Activated CD4-positive, alpha-beta memory T cell treated with anti-CD3 and anti-CD28 coated beads, Interleukin-2, amount 10 ng/mL, durations not matched to agents 7 days and 5 days (primary cell): ENCODE results near the gene ACKR3. TPM values are rescaled to one million over a fixed set of nuclear protein-coding genes. Genes with fewer than 3 reads are reported as not detected.

Experiments used
- CTCF ChIA-PET: fragments of 350-600 bp; sonication (Branson Sonifier 250); formaldehyde crosslinking; loops from one replicate; lab custom pipeline; 2021; ENCODE audit warnings: antibody characterized with exemption, inconsistent platforms; lab: Charles Lee
- POLR2A ChIA-PET: fragments of 350-600 bp; sonication (Branson Sonifier 250); formaldehyde crosslinking; loops from one replicate; lab custom pipeline; 2021; ENCODE audit warnings: antibody characterized with exemption; lab: Charles Lee
- DNase-seq: peaks from one replicate; pipeline ENCODE4 v3.0.0-alpha.2; 2020
- H3K27ac Mint-ChIP-seq: one replicate; pipeline ENCODE4 v1.8.0; 2021; ENCODE audit warnings: mild to moderate bottlenecking, mixed read lengths
- H3K27me3 Mint-ChIP-seq: one replicate; pipeline ENCODE4 v1.8.0; 2021; ENCODE audit warnings: mixed read lengths
- H3K36me3 Mint-ChIP-seq: one replicate; pipeline ENCODE4 v1.8.0; 2021; ENCODE audit warnings: low read depth, mixed read lengths
- H3K4me1 Mint-ChIP-seq: one replicate; pipeline ENCODE4 v1.8.0; 2021; ENCODE audit warnings: mixed read lengths
- H3K4me3 Mint-ChIP-seq: one replicate; pipeline ENCODE4 v1.8.0; 2021; ENCODE audit warnings: mild to moderate bottlenecking, mixed read lengths
- H3K9me3 Mint-ChIP-seq: one replicate; pipeline ENCODE4 v1.8.0; 2021; ENCODE audit warnings: mixed read lengths
- total RNA-seq, 2 experiments: library from RNA; stranded (reverse); gene quantifications; one replicate each; pipeline ENCODE4 v1.2.3, GENCODE V29; 2021

ACKR3 gene
- total RNA-seq, 2 experiments from 2014 or later, result 2.5 to 2.7 TPM

- peaks cover 58% of the 10 kb centered on the region for H3K4me1 Mint-ChIP-seq
- peaks cover 8% of the 10 kb centered on the region for H3K27me3 Mint-ChIP-seq
- H3K27ac Mint-ChIP-seq, result peak overlapping the region; percentile 88
- DNase-seq, result peak; percentile 68
- peaks cover 32% of the 10 kb centered on the region for H3K36me3 Mint-ChIP-seq
- peaks cover 3% of the 10 kb centered on the region for H3K9me3 Mint-ChIP-seq
- POLR2A ChIA-PET, result interaction anchor here (0.7 to 3.1 kb wide), 9 partner anchors 10 to 34 kb away, joined by 3 to 31 read pairs (median 3); partner anchors contain the start of gene ACKR3
- CTCF ChIA-PET, result interaction anchor here (0.8 to 3.7 kb wide), 6 partner anchors 10 to 34 kb away, joined by 3 to 32 read pairs (median 12); partner anchors contain the start of gene ACKR3
- peak overlapping the region; percentile 92 for H3K4me3 Mint-ChIP-seq
Measured at GRCh38 chr2:236536727-236537398, 32.8 kb upstream of the ACKR3 start.

GRCh38 chr2:236538242-236538641 is 31.4 kb upstream of the ACKR3 start:
- H3K27ac Mint-ChIP-seq, result peak overlapping the region; percentile 88
- DNase-seq, result peak; percentile 40
- ChIA-PET POLR2A (interaction anchor here (1.2 to 3.1 kb wide), 7 partner anchors 8 to 547 kb away, joined by 3 to 31 read pairs (median 5); no protein-coding TSS in a partner anchor), CTCF (interaction anchor here (1.1 to 3.7 kb wide), 4 partner anchors 8 to 548 kb away, joined by 3 to 32 read pairs (median 12); partner anchors contain the start of gene COPS8)
- peaks cover 1% of the 10 kb centered on the region for H3K27me3 Mint-ChIP-seq
- H3K4me3 Mint-ChIP-seq, result peak overlapping the region; percentile 92
- peaks cover 65% of the 10 kb centered on the region for H3K4me1 Mint-ChIP-seq
- H3K9me3 Mint-ChIP-seq, result peaks cover 3% of the 10 kb centered on the region
- peaks cover 45% of the 10 kb centered on the region for H3K36me3 Mint-ChIP-seq

GRCh38 chr2:236541008-236541562 is 28.5 kb upstream of the ACKR3 start:
- Mint-ChIP-seq H3K27ac (no peak overlapping the region), H3K4me1 (peaks cover 76% of the 10 kb centered on the region), H3K36me3 (peaks cover 53% of the 10 kb centered on the region), H3K9me3 (peaks cover 3% of the 10 kb centered on the region), H3K27me3 (no peaks in the 10 kb centered on the region), H3K4me3 (no peak overlapping the region)
- POLR2A ChIA-PET, result no interaction called here
- DNase-seq, result no peak
- CTCF ChIA-PET, result no interaction called here

- Mint-ChIP-seq H3K9me3 (peaks cover 3% of the 10 kb centered on the region), H3K4me3 (no peak overlapping the region), H3K4me1 (peaks cover 78% of the 10 kb centered on the region), H3K27me3 (no peaks in the 10 kb centered on the region), H3K36me3 (peaks cover 56% of the 10 kb centered on the region), H3K27ac (peak overlapping the region; percentile 54)
- ChIA-PET POLR2A (no interaction called here), CTCF (no interaction called here)
- no peak for DNase-seq
Measured at GRCh38 chr2:236544362-236544761, 25.3 kb upstream of the ACKR3 start.

- H3K27ac Mint-ChIP-seq, result peak overlapping the region; percentile 98
- peaks cover 78% of the 10 kb centered on the region for H3K4me1 Mint-ChIP-seq
- no peaks in the 10 kb centered on the region for H3K9me3 Mint-ChIP-seq
- CTCF ChIA-PET, result interaction anchor here (1.2 to 2.8 kb wide), 4 partner anchors 8 to 32 kb away, joined by 6 to 20 read pairs (median 10); partner anchors contain the start of gene ACKR3
- H3K27me3 Mint-ChIP-seq, result no peaks in the 10 kb centered on the region
- no peak for DNase-seq
- POLR2A ChIA-PET, result interaction anchor here (0.8 to 2.8 kb wide), 5 partner anchors 8 to 541 kb away, joined by 3 to 31 read pairs (median 3); partner anchors contain the start of gene COPS8
- peaks cover 56% of the 10 kb centered on the region for H3K36me3 Mint-ChIP-seq
- no peak overlapping the region for H3K4me3 Mint-ChIP-seq
Measured at GRCh38 chr2:236545248-236545658, 24.4 kb upstream of the ACKR3 start.

- H3K27me3 Mint-ChIP-seq, result no peaks in the 10 kb centered on the region
- peak; percentile 42 for DNase-seq
- no peaks in the 10 kb centered on the region for H3K9me3 Mint-ChIP-seq
- peak overlapping the region; percentile 98 for H3K27ac Mint-ChIP-seq
- peak overlapping the region; percentile 63 for H3K4me3 Mint-ChIP-seq
- H3K36me3 Mint-ChIP-seq, result peaks cover 55% of the 10 kb centered on the region
- ChIA-PET POLR2A (interaction anchor here (0.8 to 2.8 kb wide), 9 partner anchors 9 to 540 kb away, joined by 3 to 31 read pairs (median 3); partner anchors contain the start of gene COPS8), CTCF (interaction anchor here (1.2 to 2.8 kb wide), 5 partner anchors 9 to 33 kb away, joined by 5 to 20 read pairs (median 7); partner anchors contain the start of gene ACKR3)
- peaks cover 80% of the 10 kb centered on the region for H3K4me1 Mint-ChIP-seq
Measured at GRCh38 chr2:236545814-236546480, 23.7 kb upstream of the ACKR3 start.

GRCh38 chr2:236546561-236547002 is 23.0 kb upstream of the ACKR3 start:
- H3K27ac Mint-ChIP-seq, result peak overlapping the region; percentile 98
- no peaks in the 10 kb centered on the region for H3K9me3 Mint-ChIP-seq
- H3K27me3 Mint-ChIP-seq, result no peaks in the 10 kb centered on the region
- peak; percentile 67 for DNase-seq
- H3K4me3 Mint-ChIP-seq, result peak overlapping the region; percentile 63
- ChIA-PET CTCF (interaction anchor here (1.2 to 2.8 kb wide), 5 partner anchors 8 to 34 kb away, joined by 5 to 20 read pairs (median 7); partner anchors contain the start of gene ACKR3), POLR2A (interaction anchor here (0.7 to 2.8 kb wide), 12 partner anchors 8 to 539 kb away, joined by 3 to 31 read pairs (median 3); partner anchors contain the start of gene COPS8)
- peaks cover 52% of the 10 kb centered on the region for H3K36me3 Mint-ChIP-seq
- H3K4me1 Mint-ChIP-seq, result peaks cover 81% of the 10 kb centered on the region

- ChIA-PET POLR2A (interaction anchor here (1.0 to 2.8 kb wide), 4 partner anchors 8 to 538 kb away, joined by 3 to 31 read pairs (median 6); partner anchors contain the start of gene COPS8), CTCF (interaction anchor here (1.5 to 2.8 kb wide), 4 partner anchors 11 to 35 kb away, joined by 7 to 20 read pairs (median 11); partner anchors contain the start of gene ACKR3)
- Mint-ChIP-seq H3K4me3 (no peak overlapping the region), H3K27me3 (no peaks in the 10 kb centered on the region), H3K9me3 (no peaks in the 10 kb centered on the region), H3K4me1 (peaks cover 87% of the 10 kb centered on the region), H3K27ac (peak overlapping the region; percentile 98), H3K36me3 (peaks cover 50% of the 10 kb centered on the region)
- DNase-seq, result no peak
Measured at GRCh38 chr2:236547725-236548124, 21.9 kb upstream of the ACKR3 start.

GRCh38 chr2:236548179-236548921 is 21.3 kb upstream of the ACKR3 start:
- ChIA-PET CTCF (interaction anchor here (0.5 to 1.5 kb wide), 4 partner anchors 11 to 35 kb away, joined by 3 to 11 read pairs (median 6); partner anchors contain the start of gene ACKR3), POLR2A (interaction anchor here (1.1 to 2.8 kb wide), 3 partner anchors 11 to 538 kb away, joined by 4 to 31 read pairs (median 9); partner anchors contain the start of genes ACKR3 and COPS8)
- Mint-ChIP-seq H3K27ac (peak overlapping the region; percentile 98), H3K4me1 (peaks cover 89% of the 10 kb centered on the region), H3K4me3 (no peak overlapping the region), H3K9me3 (no peaks in the 10 kb centered on the region), H3K27me3 (no peaks in the 10 kb centered on the region), H3K36me3 (peaks cover 50% of the 10 kb centered on the region)
- DNase-seq, result no peak

- Mint-ChIP-seq H3K27ac (peak overlapping the region; percentile 13), H3K27me3 (no peaks in the 10 kb centered on the region), H3K36me3 (peaks cover 57% of the 10 kb centered on the region), H3K9me3 (peaks cover 6% of the 10 kb centered on the region), H3K4me1 (peaks cover 95% of the 10 kb centered on the region), H3K4me3 (no peak overlapping the region)
- ChIA-PET POLR2A (interaction anchor here (1.1 kb wide), 1 partner anchor 21 kb away, joined by 4 read pairs; the partner anchor contains the start of gene ACKR3), CTCF (interaction anchor here (0.9 to 1.5 kb wide), 3 partner anchors 12 to 36 kb away, joined by 5 to 11 read pairs (median 8); partner anchors contain the start of gene ACKR3)
- DNase-seq, result no peak
Measured at GRCh38 chr2:236549165-236549564, 20.5 kb upstream of the ACKR3 start.

- Mint-ChIP-seq H3K27me3 (no peaks in the 10 kb centered on the region), H3K27ac (no peak overlapping the region), H3K9me3 (peaks cover 17% of the 10 kb centered on the region), H3K36me3 (peaks cover 62% of the 10 kb centered on the region), H3K4me3 (no peak overlapping the region), H3K4me1 (peaks cover 96% of the 10 kb centered on the region)
- CTCF ChIA-PET, result interaction anchor here (0.8 kb wide), 1 partner anchor 18 kb away, joined by 3 read pairs; no protein-coding TSS in a partner anchor
- DNase-seq, result no peak
- POLR2A ChIA-PET, result no interaction called here
Measured at GRCh38 chr2:236550290-236550689, 19.3 kb upstream of the ACKR3 start.
